GM18867 (cell line): ENCODE data around the gene WWOX.

Experiments
- ATAC-seq: cut with Tn5 transposase; IDR thresholded peaks from one replicate; pipeline ENCODE4 v1.9.1; 2021; ENCODE audit warnings: mild to moderate bottlenecking, moderate library complexity; ENCODE audit not compliant: unreplicated experiment

WWOX gene

GRCh38 chr16:78994135-78994745 is 894.8 kb downstream of the WWOX start:
- ATAC-seq, result no peak

GRCh38 chr16:78995441-78995840 is 896.0 kb downstream of the WWOX start:
- no peak for ATAC-seq

GRCh38 chr16:78996790-78997189 is 897.3 kb downstream of the WWOX start:
- ATAC-seq, result no peak

- ATAC-seq, result no peak
Measured at GRCh38 chr16:78998879-78999278, 899.4 kb downstream of the WWOX start.

GRCh38 chr16:79001156-79001967 is 901.9 kb downstream of the WWOX start:
- ATAC-seq, result no peak

- ATAC-seq, result no peak
Measured at GRCh38 chr16:79003026-79003609, 903.7 kb downstream of the WWOX start.

- ATAC-seq, result no peak
Measured at GRCh38 chr16:79004309-79004708, 904.9 kb downstream of the WWOX start.

- no peak for ATAC-seq
Measured at GRCh38 chr16:79005096-79005495, 905.6 kb downstream of the WWOX start.

GRCh38 chr16:79006206-79006605 is 906.8 kb downstream of the WWOX start:
- ATAC-seq, result no peak

- no peak for ATAC-seq
Measured at GRCh38 chr16:79006765-79007164, 907.3 kb downstream of the WWOX start.

GRCh38 chr16:79007614-79008013 is 908.2 kb downstream of the WWOX start:
- ATAC-seq, result no peak

GRCh38 chr16:79008036-79008868 is 908.8 kb downstream of the WWOX start:
- ATAC-seq, result no peak

GRCh38 chr16:79008869-79009179 is 909.4 kb downstream of the WWOX start:
- ATAC-seq, result no peak

- no peak for ATAC-seq
Measured at GRCh38 chr16:79009896-79010295, 910.4 kb downstream of the WWOX start.

GRCh38 chr16:79011282-79011681 is 911.8 kb downstream of the WWOX start:
- ATAC-seq, result no peak

GRCh38 chr16:79012671-79013434 is 913.4 kb downstream of the WWOX start:
- no peak for ATAC-seq

- no peak for ATAC-seq
Measured at GRCh38 chr16:79013930-79014660, 914.6 kb downstream of the WWOX start.

- ATAC-seq, result no peak
Measured at GRCh38 chr16:79018650-79019429, 919.4 kb downstream of the WWOX start.

GRCh38 chr16:79019431-79019830 is 920.0 kb downstream of the WWOX start:
- no peak for ATAC-seq
